ENCODE data around the gene ACTL6A. TPM values are rescaled to one million over a fixed set of nuclear protein-coding genes. Genes with fewer than 3 reads are reported as not detected.

The ACTL6A gene
- total RNA-seq, 1 experiment from 2014 or later = 89.2 TPM

DNA sequence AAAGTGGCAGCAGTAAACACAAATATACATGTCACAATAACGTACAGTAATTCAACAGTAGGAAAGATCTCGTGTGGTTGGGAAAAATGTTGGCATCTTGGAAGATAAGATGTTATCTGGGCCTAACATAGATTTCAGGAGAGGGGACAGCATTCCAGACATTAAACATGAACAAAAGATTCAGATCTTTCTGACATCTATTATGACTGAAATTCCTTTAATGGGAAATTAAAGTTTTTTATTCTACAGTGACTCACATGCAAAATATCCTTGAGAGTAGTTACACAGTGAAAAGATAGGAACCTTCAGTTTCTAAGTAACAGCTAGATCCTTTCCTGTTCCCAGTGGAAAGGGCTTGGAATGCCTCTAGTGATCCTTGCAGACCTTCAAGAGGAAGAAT is 51.1 kb downstream of the ACTL6A start:
- Histone ChIP-seq H3K4me1 (peaks cover 17% of the 10 kb centered on the region; the same call in 1 of the 2 replicates), H3K27me3 (replicated peaks; ENCODE audit: control insufficient read depth, insufficient read depth, low read length) (no peaks in the 10 kb centered on the region), H3K4me3 (ENCODE audit: low read depth, low read length) (no peak overlapping the region), H3K9me3 (no peaks in the 10 kb centered on the region; the same call in 1 of the 2 replicates), H3K36me3 (ENCODE audit: control insufficient read depth, insufficient read depth, low read length) (no peaks in the 10 kb centered on the region; the same call in 1 of the 2 replicates)
- no peak overlapping the region for H3K27ac Mint-ChIP-seq (ENCODE audit: unreplicated experiment)
- TF ChIP-seq, protein P1, sequence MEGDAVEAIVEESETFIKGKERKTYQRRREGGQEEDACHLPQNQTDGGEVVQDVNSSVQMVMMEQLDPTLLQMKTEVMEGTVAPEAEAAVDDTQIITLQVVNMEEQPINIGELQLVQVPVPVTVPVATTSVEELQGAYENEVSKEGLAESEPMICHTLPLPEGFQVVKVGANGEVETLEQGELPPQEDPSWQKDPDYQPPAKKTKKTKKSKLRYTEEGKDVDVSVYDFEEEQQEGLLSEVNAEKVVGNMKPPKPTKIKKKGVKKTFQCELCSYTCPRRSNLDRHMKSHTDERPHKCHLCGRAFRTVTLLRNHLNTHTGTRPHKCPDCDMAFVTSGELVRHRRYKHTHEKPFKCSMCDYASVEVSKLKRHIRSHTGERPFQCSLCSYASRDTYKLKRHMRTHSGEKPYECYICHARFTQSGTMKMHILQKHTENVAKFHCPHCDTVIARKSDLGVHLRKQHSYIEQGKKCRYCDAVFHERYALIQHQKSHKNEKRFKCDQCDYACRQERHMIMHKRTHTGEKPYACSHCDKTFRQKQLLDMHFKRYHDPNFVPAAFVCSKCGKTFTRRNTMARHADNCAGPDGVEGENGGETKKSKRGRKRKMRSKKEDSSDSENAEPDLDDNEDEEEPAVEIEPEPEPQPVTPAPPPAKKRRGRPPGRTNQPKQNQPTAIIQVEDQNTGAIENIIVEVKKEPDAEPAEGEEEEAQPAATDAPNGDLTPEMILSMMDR (IDR thresholded peaks at IDR 0.05; ENCODE audit: insufficient read depth in 1 of 2, low read depth in 1 of 2, low read length in 1 of 2, severe bottlenecking in 1 of 2, unreplicated experiment in 1 of 2) = no peak
- intact Hi-C loops (cut with micrococcal nuclease; ENCODE audit: unreplicated experiment) = no loop called here
- no peak overlapping the region for H3K4me3 Mint-ChIP-seq (ENCODE audit: unreplicated experiment)
- no peaks in the 10 kb centered on the region for H3K9me3 Mint-ChIP-seq (ENCODE audit: unreplicated experiment)
- H3K36me3 Mint-ChIP-seq (ENCODE audit: insufficient read depth, unreplicated experiment) = peaks cover 24% of the 10 kb centered on the region
- BruUV-seq (replicated peaks) = no TSS peak
- ChIA-PET CTCF (no interaction called here), POLR2A (no interaction called here)
- DNase-seq = no peak
- peaks cover 8% of the 10 kb centered on the region for H3K4me1 Mint-ChIP-seq (ENCODE audit: low read depth, unreplicated experiment)
- H3K27me3 Mint-ChIP-seq (ENCODE audit: insufficient read depth, unreplicated experiment) = no peaks in the 10 kb centered on the region

DNA sequence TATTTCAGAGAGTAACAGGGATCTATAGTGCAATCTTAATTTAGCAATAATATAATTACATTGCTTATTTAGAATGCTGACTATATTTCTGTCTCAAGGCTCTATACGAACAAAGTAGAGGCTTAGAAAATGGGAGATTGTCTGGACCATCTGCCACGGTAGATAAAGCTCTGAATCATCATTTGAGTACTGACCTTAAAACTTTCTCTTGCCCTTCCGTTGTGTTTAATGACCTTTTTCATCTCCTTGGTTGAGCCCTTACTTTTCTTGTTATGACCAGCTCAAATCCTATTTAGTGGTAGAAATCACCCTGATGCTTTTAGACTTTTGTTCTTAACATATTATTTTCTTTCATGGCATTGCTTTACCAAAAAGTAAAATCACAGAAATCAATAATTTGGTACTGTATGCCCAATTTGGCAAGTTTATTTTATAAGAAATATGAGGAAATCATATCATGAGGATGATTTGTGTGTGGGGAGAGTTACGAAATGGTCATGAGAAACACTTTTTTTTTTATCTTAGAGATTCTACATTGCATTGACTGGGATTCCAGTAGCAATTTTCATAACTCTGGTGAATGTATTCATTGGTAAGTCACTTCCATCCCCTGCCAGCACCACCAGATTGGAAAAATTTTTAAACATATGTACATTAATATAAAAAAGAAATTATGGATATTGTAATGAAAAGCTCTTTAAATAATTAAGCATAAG is 52.9 kb downstream of the ACTL6A start:
- DNase-seq = no peak
- Histone ChIP-seq H3K9me3 (no peaks in the 10 kb centered on the region; the same call in 1 of the 2 replicates), H3K36me3 (ENCODE audit: control insufficient read depth, insufficient read depth, low read length) (no peaks in the 10 kb centered on the region; the same call in 1 of the 2 replicates), H3K4me3 (ENCODE audit: low read depth, low read length) (no peak overlapping the region), H3K27me3 (replicated peaks; ENCODE audit: control insufficient read depth, insufficient read depth, low read length) (no peaks in the 10 kb centered on the region), H3K4me1 (peaks cover 17% of the 10 kb centered on the region; the same call in 1 of the 2 replicates)
- Mint-ChIP-seq H3K9me3 (ENCODE audit: unreplicated experiment) (no peaks in the 10 kb centered on the region), H3K27me3 (ENCODE audit: insufficient read depth, unreplicated experiment) (no peaks in the 10 kb centered on the region), H3K27ac (ENCODE audit: unreplicated experiment) (no peak overlapping the region), H3K4me1 (ENCODE audit: low read depth, unreplicated experiment) (peaks cover 8% of the 10 kb centered on the region), H3K36me3 (ENCODE audit: insufficient read depth, unreplicated experiment) (peaks cover 28% of the 10 kb centered on the region), H3K4me3 (ENCODE audit: unreplicated experiment) (no peak overlapping the region)
- TF ChIP-seq, protein P1 (IDR thresholded peaks at IDR 0.05; ENCODE audit: insufficient read depth in 1 of 2, low read depth in 1 of 2, low read length in 1 of 2, severe bottlenecking in 1 of 2, unreplicated experiment in 1 of 2) = no peak
- ChIA-PET POLR2A (no interaction called here), CTCF (no interaction called here)
- no TSS peak for BruUV-seq (replicated peaks)
- intact Hi-C loops (cut with micrococcal nuclease; ENCODE audit: unreplicated experiment) = no loop called here

DNA sequence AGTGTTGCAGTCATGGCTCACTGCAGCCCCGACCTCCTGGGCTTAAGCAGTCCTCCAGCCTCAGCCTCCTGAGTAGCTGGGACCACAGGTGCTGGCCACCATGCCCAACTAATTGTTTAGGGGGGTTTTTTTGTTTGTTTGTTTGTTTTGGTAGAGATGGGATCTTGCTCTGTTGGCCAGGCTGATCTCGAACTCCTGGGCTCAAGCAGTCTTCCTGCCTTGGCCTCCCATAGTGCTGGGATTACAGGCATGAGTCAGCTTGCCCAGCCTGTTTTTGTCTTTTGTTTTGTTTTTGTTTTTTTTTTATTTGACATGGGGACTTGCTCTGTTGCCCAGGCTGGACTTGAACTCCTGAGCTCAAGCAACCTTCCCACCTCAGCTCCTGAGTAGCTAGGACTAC is 59.3 kb downstream of the ACTL6A start:
- ChIA-PET POLR2A (no interaction called here), CTCF (no interaction called here)
- no peak for DNase-seq
- peaks cover 66% of the 10 kb centered on the region for H3K36me3 Mint-ChIP-seq (ENCODE audit: insufficient read depth, unreplicated experiment)
- TF ChIP-seq, protein P1 (IDR thresholded peaks at IDR 0.05; ENCODE audit: insufficient read depth in 1 of 2, low read depth in 1 of 2, low read length in 1 of 2, severe bottlenecking in 1 of 2, unreplicated experiment in 1 of 2) = no peak
- Histone ChIP-seq H3K27me3 (replicated peaks; ENCODE audit: control insufficient read depth, insufficient read depth, low read length) (no peaks in the 10 kb centered on the region), H3K36me3 (ENCODE audit: control insufficient read depth, insufficient read depth, low read length) (no peaks in the 10 kb centered on the region; the same call in 1 of the 2 replicates), H3K4me1 (no peaks in the 10 kb centered on the region), H3K9me3 (no peaks in the 10 kb centered on the region), H3K4me3 (ENCODE audit: low read depth, low read length) (no peak overlapping the region)
- no TSS peak for BruUV-seq (replicated peaks)
- intact Hi-C loops (cut with micrococcal nuclease; ENCODE audit: unreplicated experiment) = no loop called here
- H3K27me3 Mint-ChIP-seq (ENCODE audit: insufficient read depth, unreplicated experiment) = no peaks in the 10 kb centered on the region
- H3K27ac Mint-ChIP-seq (ENCODE audit: unreplicated experiment) = no peak overlapping the region
- no peak overlapping the region for H3K4me3 Mint-ChIP-seq (ENCODE audit: unreplicated experiment)
- H3K4me1 Mint-ChIP-seq (ENCODE audit: low read depth, unreplicated experiment) = no peaks in the 10 kb centered on the region
- H3K9me3 Mint-ChIP-seq (ENCODE audit: unreplicated experiment) = no peaks in the 10 kb centered on the region
